Spleen (tissue), 7 donors: Measurements from ENCODE around the gene SPINT3.

ENCODE experiments used
- CTCF ChIP-seq, 11 experiments: fragments of 200-600 bp in 7 of 11; fragments of 450-650 bp in 4 of 11; sonication (generic) in 4 of 11; IDR thresholded peaks in 8 of 11; conservative IDR thresholded peaks in 3 of 11; 1 replicate in 7 of 11; 2 replicates in 4 of 11; pipeline versions ENCODE4 v1.4.0 to v1.8.0; 2016 to 2021; ENCODE audit warnings: antibody characterized with exemption in 11 of 11, inconsistent platforms in 4 of 11, mild to moderate bottlenecking in 1 of 11
- POLR2A ChIP-seq, 3 donors: fragments of 450-650 bp; IDR thresholded peaks; one replicate each; pipeline ENCODE4 v1.5.1; 2017; ENCODE audit warnings: antibody characterized with exemption in 3 of 3, mild to moderate bottlenecking in 1 of 3
- donor health status: DM: no; HTN: no; CAD: no; lungs with moderate emphysema.
- donor health status: DM: no; HTN: no; CAD: no.
- donor health status: DM: no; HTN: no; CAD: no.

- TF ChIP-seq CTCF (IDR thresholded peaks at IDR 0.05 in 8 of 11, conservative IDR thresholded peaks at IDR 0.05 in 3 of 11) (no peak), POLR2A (IDR thresholded peaks at IDR 0.05) (no peak)
Observed at GRCh38 chr20:45545351-45545750, 29.9 kb upstream of the SPINT3 start.
